Measurements from ENCODE around the gene RRAGA.
A peak's percentile ranks its signal among the peaks of the same experiment; 100 is the strongest.

RRAGA gene

DNA sequence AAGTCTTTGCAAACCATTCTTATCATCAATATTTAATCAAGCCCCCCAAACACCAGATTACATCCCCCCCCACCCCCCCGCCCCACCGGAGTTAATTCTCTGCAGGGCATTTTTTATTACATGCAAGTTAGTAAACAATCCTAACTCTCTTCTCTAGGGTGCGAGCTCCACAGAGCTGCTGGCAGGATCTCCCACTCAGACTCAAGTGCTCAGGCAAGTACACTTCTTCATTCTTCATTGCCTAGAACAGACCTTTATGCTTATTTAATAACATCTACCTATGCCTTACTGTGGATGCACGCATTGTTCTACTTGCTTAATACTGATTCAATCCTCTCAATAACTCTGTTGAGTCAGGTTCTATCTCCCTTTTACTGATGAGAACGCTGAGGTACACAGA is 26.1 kb upstream of the RRAGA start:
- no peak overlapping the region for H3K4me3 ChIP-seq
- no peak for DNase-seq (ENCODE audit: low spot score)
- TF ChIP-seq, protein P1, sequence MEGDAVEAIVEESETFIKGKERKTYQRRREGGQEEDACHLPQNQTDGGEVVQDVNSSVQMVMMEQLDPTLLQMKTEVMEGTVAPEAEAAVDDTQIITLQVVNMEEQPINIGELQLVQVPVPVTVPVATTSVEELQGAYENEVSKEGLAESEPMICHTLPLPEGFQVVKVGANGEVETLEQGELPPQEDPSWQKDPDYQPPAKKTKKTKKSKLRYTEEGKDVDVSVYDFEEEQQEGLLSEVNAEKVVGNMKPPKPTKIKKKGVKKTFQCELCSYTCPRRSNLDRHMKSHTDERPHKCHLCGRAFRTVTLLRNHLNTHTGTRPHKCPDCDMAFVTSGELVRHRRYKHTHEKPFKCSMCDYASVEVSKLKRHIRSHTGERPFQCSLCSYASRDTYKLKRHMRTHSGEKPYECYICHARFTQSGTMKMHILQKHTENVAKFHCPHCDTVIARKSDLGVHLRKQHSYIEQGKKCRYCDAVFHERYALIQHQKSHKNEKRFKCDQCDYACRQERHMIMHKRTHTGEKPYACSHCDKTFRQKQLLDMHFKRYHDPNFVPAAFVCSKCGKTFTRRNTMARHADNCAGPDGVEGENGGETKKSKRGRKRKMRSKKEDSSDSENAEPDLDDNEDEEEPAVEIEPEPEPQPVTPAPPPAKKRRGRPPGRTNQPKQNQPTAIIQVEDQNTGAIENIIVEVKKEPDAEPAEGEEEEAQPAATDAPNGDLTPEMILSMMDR (IDR thresholded peaks at IDR 0.05) = no peak
- H3K27ac ChIP-seq = no peak overlapping the region

DNA sequence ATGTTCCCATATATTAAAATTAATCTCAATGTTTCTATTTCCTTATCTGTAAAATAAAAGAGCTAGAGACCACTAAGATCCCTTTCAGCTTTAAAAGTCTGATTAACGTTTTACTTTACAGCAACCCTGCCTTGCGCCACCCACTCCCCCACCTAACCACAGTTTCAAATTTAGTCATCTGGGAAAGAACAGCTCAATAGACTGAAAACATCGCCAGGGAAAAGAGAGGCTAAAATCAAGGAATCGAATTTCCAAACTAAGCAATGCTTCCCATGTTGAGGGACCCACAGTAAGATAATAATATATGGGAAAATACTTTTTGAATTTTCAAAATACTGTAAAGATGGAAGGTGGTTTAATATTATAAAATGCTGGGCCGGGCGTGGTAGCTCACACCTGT is 22.9 kb upstream of the RRAGA start:
- TF ChIP-seq, protein P1 (IDR thresholded peaks at IDR 0.05) = no peak
- DNase-seq (ENCODE audit: low spot score) = no peak
- Histone ChIP-seq H3K4me3 (no peak overlapping the region), H3K27ac (no peak overlapping the region)

DNA sequence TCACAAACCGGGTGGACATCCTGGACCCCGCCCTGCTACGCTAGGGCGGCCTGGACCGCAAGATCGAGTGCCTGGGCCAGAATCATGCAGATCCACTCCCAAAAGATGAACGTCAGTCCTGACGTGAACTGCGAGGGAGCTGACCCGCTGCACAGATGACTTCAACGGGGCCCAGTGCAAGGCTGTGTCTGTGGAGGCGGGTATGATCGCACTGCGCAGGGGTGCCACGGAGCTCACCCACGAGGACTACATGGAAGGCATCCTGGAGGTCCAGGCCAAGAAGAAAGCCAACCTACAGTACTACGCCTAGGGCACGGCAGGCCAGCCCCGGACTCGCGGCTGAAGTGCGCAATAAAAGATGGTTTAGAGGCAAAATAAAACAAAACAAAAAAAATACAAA is 21.4 kb upstream of the RRAGA start:
- DNase-seq (ENCODE audit: low spot score) = no peak

DNA sequence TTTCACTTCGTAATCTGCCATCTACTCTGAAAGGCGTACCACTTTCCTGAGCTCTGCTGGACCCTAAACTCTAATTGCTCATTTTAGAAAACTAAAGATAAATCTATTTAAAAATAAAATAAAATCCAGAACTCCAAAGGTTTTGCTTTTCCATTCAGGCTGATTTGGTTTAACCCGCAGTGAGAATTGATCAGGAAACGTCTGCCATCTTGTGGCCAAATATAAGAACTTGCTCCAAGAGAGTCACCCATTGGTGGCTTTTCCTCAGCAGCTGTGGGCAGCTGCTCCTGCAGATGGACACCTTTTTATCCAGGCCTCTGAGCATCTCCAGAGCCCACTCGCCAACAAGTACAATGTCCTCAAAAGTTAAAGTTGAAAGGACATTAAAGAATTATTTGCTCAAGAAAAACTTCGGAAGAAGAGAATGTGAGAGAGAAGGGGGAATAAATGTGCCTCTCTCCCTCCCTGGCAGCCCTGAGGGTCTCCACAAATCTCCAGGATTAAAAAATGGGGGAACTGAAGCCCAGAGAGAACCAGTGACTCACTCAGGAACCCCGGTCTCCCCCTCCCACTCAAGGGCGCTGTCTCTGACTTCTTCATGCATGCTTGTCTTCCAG is 20.3 kb upstream of the RRAGA start:
- H3K4me3 ChIP-seq = no peak overlapping the region
- H3K27ac ChIP-seq = no peak overlapping the region
- DNase-seq (ENCODE audit: low spot score) = no peak
- TF ChIP-seq, protein P1 (IDR thresholded peaks at IDR 0.05) = peak; percentile 75

More for the DNA sequence above, 21.4 kb upstream of the RRAGA start:
- TF ChIP-seq, protein P1 (IDR thresholded peaks at IDR 0.05) = no peak
- Histone ChIP-seq H3K4me3 (no peak overlapping the region), H3K27ac (no peak overlapping the region)

DNA sequence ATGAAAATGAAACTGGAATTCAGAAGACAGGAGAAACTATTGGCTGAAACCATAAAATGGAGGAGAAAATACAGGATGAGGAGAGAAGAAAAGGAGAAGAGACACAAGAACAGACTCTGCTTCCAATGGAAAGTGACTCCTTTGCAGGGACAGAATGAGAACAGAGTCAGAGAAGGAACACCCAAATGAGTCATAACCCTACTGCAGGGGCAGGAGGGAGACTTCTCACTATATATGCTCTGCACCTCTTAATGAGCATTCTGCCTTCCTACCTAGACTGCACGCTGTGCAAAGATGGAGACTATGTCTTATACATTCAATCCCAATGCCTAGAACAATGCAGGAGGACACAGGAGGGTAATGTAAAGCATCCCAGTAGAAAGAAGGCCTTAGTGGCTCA is 18.3 kb upstream of the RRAGA start:
- no peak overlapping the region for H3K27ac ChIP-seq
- no peak overlapping the region for H3K4me3 ChIP-seq
- DNase-seq (ENCODE audit: low spot score) = no peak
- TF ChIP-seq, protein P1 (IDR thresholded peaks at IDR 0.05) = no peak

DNA sequence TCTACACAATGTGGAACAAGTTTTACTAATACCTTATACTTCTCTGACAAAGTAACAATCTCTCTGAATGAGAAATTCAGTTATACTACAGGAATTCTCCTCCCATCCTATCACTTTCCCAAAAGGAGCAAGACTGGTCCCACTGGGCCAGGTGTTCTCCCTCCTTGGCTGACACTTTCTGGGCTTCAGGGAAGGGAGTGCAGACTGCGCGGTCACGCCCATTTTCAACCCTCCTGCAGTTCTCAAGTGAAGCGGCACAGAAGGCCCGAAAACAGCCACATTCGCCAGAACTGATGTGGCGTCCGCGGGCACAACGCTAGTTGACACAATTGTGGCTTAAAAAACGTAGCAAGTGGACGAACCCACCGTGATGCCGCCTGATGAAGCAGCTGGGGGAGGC is 16.8 kb upstream of the RRAGA start:
- Histone ChIP-seq H3K4me3 (no peak overlapping the region), H3K27ac (no peak overlapping the region)
- no peak for DNase-seq (ENCODE audit: low spot score)
- TF ChIP-seq, protein P1 (IDR thresholded peaks at IDR 0.05) = no peak

DNA sequence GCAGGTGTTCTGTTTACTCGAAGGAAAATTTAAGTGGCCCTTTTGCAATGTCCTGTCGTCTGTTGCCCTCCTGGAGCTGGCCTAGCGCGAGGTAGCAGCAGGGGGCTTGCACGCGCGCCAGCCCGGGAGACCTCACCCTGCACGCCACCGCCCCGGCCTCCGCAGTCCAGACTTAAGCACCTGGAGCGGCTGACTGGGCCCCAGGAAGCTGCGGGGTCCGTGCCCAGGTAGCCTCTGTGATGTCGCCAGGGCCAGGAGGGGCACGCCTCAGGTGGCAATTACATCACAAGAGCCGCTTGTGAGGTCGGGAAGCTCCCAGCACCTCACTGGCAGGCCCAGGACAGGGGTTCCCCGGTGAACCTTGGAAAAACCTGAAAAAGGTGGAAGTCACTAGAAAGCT is 16.2 kb upstream of the RRAGA start, which contains the start of gene SAXO1:
Gene SAXO1 (minus strand): TSS at position 195 of the 400 bp plus-strand sequence. CDS start 301 bp downstream, outside the sequence.
- TF ChIP-seq, protein P1 (IDR thresholded peaks at IDR 0.05) = no peak
- Histone ChIP-seq H3K4me3 (no peak within 1 kb of the TSS), H3K27ac (no peak within 1 kb of the TSS)
- no peak for DNase-seq (ENCODE audit: low spot score)

Measured in coronary artery (tissue), 2 donors.